ENCODE measurements around the gene MRPL36. TPM values are rescaled to one million over a fixed set of nuclear protein-coding genes. Genes with fewer than 3 reads are reported as not detected.

The MRPL36 gene
- polyA plus RNA-seq, 1 donor (not counting 4 experiments of a cell fraction or from before 2014, with no cell fraction given): 121 TPM

DNA sequence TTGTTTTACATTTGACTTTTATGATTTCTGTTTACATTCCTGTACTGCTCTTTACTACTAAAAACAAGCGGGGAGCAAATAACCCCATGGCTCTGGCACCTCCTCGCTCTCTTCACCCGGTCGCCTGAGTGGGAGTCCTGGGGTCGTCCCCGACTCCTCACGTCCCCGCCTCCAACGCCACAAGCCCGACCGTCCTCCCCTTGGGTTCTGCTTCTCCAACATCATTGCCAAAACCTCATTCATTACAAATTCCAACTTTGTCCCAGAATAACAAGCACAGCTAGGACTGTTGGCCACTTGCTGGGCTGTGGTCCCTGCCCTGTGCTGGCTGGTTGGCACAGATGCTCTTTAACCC lies 35.1 kb downstream of the MRPL36 start:
- H3K27ac ChIP-seq (ENCODE audit: control insufficient read depth, insufficient read depth, low read length): no peak overlapping the region
- H2AFZ ChIP-seq (ENCODE audit: control insufficient read depth, low read length): no peak overlapping the region
- H3K9me3 ChIP-seq (ENCODE audit: control insufficient read depth, low read depth, low read length): no peaks in the 10 kb centered on the region
- H3K9ac ChIP-seq (ENCODE audit: control insufficient read depth, extremely low read depth, insufficient read depth, low read length): no peak overlapping the region
- no peak for TF ChIP-seq EZH2 (IDR thresholded peaks at IDR 0.05; ENCODE audit: low read length)
- TF ChIP-seq, protein P1, sequence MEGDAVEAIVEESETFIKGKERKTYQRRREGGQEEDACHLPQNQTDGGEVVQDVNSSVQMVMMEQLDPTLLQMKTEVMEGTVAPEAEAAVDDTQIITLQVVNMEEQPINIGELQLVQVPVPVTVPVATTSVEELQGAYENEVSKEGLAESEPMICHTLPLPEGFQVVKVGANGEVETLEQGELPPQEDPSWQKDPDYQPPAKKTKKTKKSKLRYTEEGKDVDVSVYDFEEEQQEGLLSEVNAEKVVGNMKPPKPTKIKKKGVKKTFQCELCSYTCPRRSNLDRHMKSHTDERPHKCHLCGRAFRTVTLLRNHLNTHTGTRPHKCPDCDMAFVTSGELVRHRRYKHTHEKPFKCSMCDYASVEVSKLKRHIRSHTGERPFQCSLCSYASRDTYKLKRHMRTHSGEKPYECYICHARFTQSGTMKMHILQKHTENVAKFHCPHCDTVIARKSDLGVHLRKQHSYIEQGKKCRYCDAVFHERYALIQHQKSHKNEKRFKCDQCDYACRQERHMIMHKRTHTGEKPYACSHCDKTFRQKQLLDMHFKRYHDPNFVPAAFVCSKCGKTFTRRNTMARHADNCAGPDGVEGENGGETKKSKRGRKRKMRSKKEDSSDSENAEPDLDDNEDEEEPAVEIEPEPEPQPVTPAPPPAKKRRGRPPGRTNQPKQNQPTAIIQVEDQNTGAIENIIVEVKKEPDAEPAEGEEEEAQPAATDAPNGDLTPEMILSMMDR (optimal IDR thresholded peaks at IDR 0.05 in 1 of 3, IDR thresholded peaks at IDR 0.05 in 1 of 3, conservative IDR thresholded peaks at IDR 0.05 in 1 of 3; ENCODE audit: extremely low read depth in 1 of 3, insufficient read depth in 2 of 3, low read length in 3 of 3): no peak
- H3K4me3 ChIP-seq (ENCODE audit: control insufficient read depth in 2 of 3, extremely low read depth in 1 of 3, insufficient read depth in 2 of 3, low read depth in 1 of 3, low read length in 3 of 3): no peak overlapping the region
- no peak overlapping the region for H3K4me2 ChIP-seq (ENCODE audit: control insufficient read depth, extremely low read depth, insufficient read depth, low read depth, low read length)
- dilution Hi-C loops (cut with MboI; ENCODE audit: extremely low pct_ligation_motif_present, low sequenced_read_pairs): no loop called here
- no peaks in the 10 kb centered on the region for H4K20me1 ChIP-seq (ENCODE audit: control insufficient read depth, extremely low read depth, insufficient read depth, low read length)
- DNase-seq (ENCODE audit: low read depth, low spot score) (no peak), FAIRE-seq (no peak)
- no peaks in the 10 kb centered on the region for H3K9me1 ChIP-seq (ENCODE audit: control insufficient read depth, extremely low read depth, insufficient read depth, low read length)
- no peaks in the 10 kb centered on the region for H3K27me3 ChIP-seq (ENCODE audit: control insufficient read depth, extremely low read depth, insufficient read depth, low read length)
- H3K36me3 ChIP-seq (ENCODE audit: control insufficient read depth in 2 of 2, extremely low read depth in 1 of 2, insufficient read depth in 2 of 2, low read length in 2 of 2): no peaks in the 10 kb centered on the region
- no peaks in the 10 kb centered on the region for H3K4me1 ChIP-seq (ENCODE audit: control insufficient read depth, extremely low read depth, insufficient read depth, low read length)
- no peaks in the 10 kb centered on the region for H3K79me2 ChIP-seq (ENCODE audit: control insufficient read depth, insufficient read depth, low read length)

DNA sequence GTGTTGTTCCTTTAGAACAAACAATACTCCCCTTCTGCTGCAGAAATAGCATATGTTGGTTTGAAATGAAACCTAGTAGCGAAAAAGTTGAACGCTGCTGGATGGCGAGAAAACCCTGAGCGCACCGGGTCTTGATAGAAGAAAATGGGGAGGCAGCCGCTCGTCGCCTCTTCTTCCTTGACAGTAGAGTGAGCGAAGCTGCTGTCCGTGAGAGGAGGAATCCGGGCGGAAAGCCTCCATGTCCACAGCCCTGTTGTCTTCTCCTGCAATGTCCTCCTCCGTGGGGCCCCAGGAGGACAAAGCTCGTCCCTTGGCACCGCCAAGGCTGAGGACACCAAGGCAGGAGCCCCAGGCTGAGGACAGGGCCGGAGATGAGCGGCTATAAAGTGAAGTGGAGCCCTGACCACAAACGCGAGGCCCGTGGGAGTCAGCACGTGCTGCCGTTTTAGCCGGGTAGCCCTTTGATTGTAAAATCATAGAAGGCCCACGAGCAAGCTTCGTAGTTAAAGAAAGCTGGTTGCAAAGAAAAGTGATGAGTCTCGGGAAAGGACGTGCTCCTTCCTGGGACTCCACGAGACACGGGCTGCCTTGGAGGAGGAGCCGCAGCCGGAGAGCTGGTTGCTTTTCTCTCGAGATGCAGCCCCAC lies 35.6 kb downstream of the MRPL36 start:
- H2AFZ ChIP-seq (ENCODE audit: control insufficient read depth, low read length): no peak overlapping the region

More for the DNA sequence above, 35.6 kb downstream of the MRPL36 start:
- Histone ChIP-seq H4K20me1 (ENCODE audit: control insufficient read depth, extremely low read depth, insufficient read depth, low read length) (no peaks in the 10 kb centered on the region), H3K27me3 (ENCODE audit: control insufficient read depth, extremely low read depth, insufficient read depth, low read length) (no peaks in the 10 kb centered on the region), H3K9ac (ENCODE audit: control insufficient read depth, extremely low read depth, insufficient read depth, low read length) (no peak overlapping the region), H3K4me3 (ENCODE audit: control insufficient read depth in 2 of 3, extremely low read depth in 1 of 3, insufficient read depth in 2 of 3, low read depth in 1 of 3, low read length in 3 of 3) (no peak overlapping the region), H3K9me1 (ENCODE audit: control insufficient read depth, extremely low read depth, insufficient read depth, low read length) (no peaks in the 10 kb centered on the region), H3K4me1 (ENCODE audit: control insufficient read depth, extremely low read depth, insufficient read depth, low read length) (no peaks in the 10 kb centered on the region), H3K79me2 (ENCODE audit: control insufficient read depth, insufficient read depth, low read length) (no peaks in the 10 kb centered on the region), H3K36me3 (ENCODE audit: control insufficient read depth in 2 of 2, extremely low read depth in 1 of 2, insufficient read depth in 2 of 2, low read length in 2 of 2) (no peaks in the 10 kb centered on the region), H3K27ac (ENCODE audit: control insufficient read depth, insufficient read depth, low read length) (no peak overlapping the region), H3K9me3 (ENCODE audit: control insufficient read depth, low read depth, low read length) (no peaks in the 10 kb centered on the region), H3K4me2 (ENCODE audit: control insufficient read depth, extremely low read depth, insufficient read depth, low read depth, low read length) (no peak overlapping the region)
- no peak for FAIRE-seq
- DNase-seq (ENCODE audit: low read depth, low spot score): no peak
- no peak for TF ChIP-seq EZH2 (IDR thresholded peaks at IDR 0.05; ENCODE audit: low read length)
- TF ChIP-seq, protein P1 (optimal IDR thresholded peaks at IDR 0.05 in 1 of 3, IDR thresholded peaks at IDR 0.05 in 1 of 3, conservative IDR thresholded peaks at IDR 0.05 in 1 of 3; ENCODE audit: extremely low read depth in 1 of 3, insufficient read depth in 2 of 3, low read length in 3 of 3): no peak
- dilution Hi-C loops (cut with MboI; ENCODE audit: extremely low pct_ligation_motif_present, low sequenced_read_pairs): no loop called here

All from keratinocyte (primary cell).